Breast epithelium (tissue), 4 donors: Measurements from ENCODE around the gene DLG1. TPM values are rescaled to one million over a fixed set of nuclear protein-coding genes. Genes with fewer than 3 reads are reported as not detected.

Experiments
- DNase-seq, 2 donors: peaks; one replicate each; pipeline ENCODE4 v3.0.0-alpha.2; 2019; ENCODE audit warnings: low spot score in 2 of 2
- H3K27ac ChIP-seq, 2 donors: fragments of 200-600 bp; sonication (generic) in 1 of 2; one replicate each; pipeline ENCODE4 v1.5.1; 2016 to 2019; ENCODE audit warnings: mild to moderate bottlenecking in 1 of 2
- H3K27me3 ChIP-seq, 2 donors: fragments of 200-600 bp; sonication (generic) in 1 of 2; one replicate each; pipeline versions ENCODE4 v1.5.1 to v1.6.0; 2017 to 2019; ENCODE audit warnings: control low read depth in 1 of 2, mild to moderate bottlenecking in 1 of 2
- H3K36me3 ChIP-seq: fragments of 200-600 bp; one replicate; pipeline ENCODE4 v1.5.1; 2019
- H3K4me1 ChIP-seq, 2 donors: fragments of 200-600 bp; sonication (generic); one replicate each; pipeline ENCODE4 v1.5.1; 2016 to 2019; ENCODE audit warnings: control low read depth in 1 of 2
- H3K4me3 ChIP-seq, 3 donors: fragments of 200-600 bp; sonication (generic); 1 replicate in 2 of 3; 2 replicates in 1 of 3; pipeline ENCODE4 v1.5.1; 2016 to 2019; ENCODE audit warnings: mild to moderate bottlenecking in 3 of 3, moderate library complexity in 2 of 3
- H3K9me3 ChIP-seq, 2 donors: fragments of 200-600 bp; sonication (generic) in 1 of 2; one replicate each; pipeline ENCODE4 v1.5.1; 2016 to 2019; ENCODE audit warnings: control low read depth in 1 of 2
- POLR2A ChIP-seq: fragments of 450-650 bp; IDR thresholded peaks from one replicate; pipeline ENCODE4 v1.6.1; 2016; ENCODE audit warnings: antibody characterized with exemption, mild to moderate bottlenecking, moderate library complexity
- POLR2AphosphoS5 ChIP-seq, 3 donors: sonication (generic); formaldehyde crosslinking; IDR thresholded peaks; one replicate each; pipeline ENCODE4 v1.6.1; 2017; ENCODE audit warnings: antibody characterized with exemption in 3 of 3
- intact Hi-C: fragments of 100-400 bp; cut with DNase I; formaldehyde crosslinking; loops from one replicate; pipeline ENCODE4 v1.15.1; 2023; ENCODE audit warnings: low total_unique reads
- total RNA-seq, 3 donors: library from RNA; depleted of rRNA; stranded (reverse); fragments of >200 nt; gene quantifications; one replicate each; pipeline ENCODE4 v1.1.0, GENCODE V29; 2016
- TF ChIP-seq, protein P1 (sequence below), 3 donors: fragments of 450-650 bp; IDR thresholded peaks; one replicate each; pipeline ENCODE4 v1.5.1; 2016 to 2017; ENCODE audit warnings: antibody characterized with exemption in 3 of 3, mild to moderate bottlenecking in 3 of 3, moderate library complexity in 3 of 3

The DLG1 gene
- total RNA-seq, 3 donors from 2014 or later = 76.0 to 100 (median 76.7) TPM

DNA sequence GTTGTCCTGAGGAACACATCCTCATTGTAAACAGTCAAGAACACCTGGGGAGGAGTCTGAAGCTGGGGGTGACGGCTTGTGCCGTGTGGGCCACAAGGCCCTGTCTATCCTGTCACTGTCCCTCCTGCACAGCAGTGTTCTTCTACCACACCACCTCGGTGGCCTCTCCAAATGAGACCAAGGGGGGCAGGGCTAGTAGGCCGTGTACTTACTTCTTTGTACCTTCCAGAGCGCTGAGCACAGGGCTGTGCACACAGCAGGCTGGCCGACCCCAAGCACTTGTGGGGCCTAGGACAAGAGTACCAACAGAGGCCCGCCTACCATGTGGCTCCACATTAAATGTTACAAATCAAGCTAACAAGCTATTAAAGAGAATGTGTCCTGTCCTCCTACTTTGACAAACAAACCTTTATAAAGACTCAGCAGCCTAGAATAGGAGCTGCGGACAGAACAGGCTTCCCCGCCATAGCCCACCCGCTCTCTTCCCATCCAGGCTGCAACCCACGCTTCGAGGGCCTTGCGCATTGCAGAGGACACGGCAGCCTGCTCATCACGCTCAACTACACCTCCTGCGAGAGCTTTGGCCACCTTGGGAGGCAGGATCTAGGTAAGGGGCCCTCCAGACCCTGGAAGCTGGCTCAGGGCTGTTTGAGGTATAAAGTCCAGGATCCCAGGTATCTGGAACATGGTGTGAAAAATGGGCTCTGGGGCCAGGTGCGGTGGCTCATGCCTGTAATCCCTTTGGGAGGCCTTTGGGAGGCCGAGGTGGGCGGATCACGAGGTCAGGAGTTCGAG is 299.2 kb downstream of the DLG1 start:
- Histone ChIP-seq H3K36me3 (no peaks in the 10 kb centered on the region), H3K27ac (no peak overlapping the region), H3K4me1 (no peaks in the 10 kb centered on the region), H3K9me3 (no peaks in the 10 kb centered on the region), H3K4me3 (no peak overlapping the region), H3K27me3 (no peaks in the 10 kb centered on the region)
- no peak for DNase-seq
- intact Hi-C loops = no loop called here
- TF ChIP-seq, protein P1, sequence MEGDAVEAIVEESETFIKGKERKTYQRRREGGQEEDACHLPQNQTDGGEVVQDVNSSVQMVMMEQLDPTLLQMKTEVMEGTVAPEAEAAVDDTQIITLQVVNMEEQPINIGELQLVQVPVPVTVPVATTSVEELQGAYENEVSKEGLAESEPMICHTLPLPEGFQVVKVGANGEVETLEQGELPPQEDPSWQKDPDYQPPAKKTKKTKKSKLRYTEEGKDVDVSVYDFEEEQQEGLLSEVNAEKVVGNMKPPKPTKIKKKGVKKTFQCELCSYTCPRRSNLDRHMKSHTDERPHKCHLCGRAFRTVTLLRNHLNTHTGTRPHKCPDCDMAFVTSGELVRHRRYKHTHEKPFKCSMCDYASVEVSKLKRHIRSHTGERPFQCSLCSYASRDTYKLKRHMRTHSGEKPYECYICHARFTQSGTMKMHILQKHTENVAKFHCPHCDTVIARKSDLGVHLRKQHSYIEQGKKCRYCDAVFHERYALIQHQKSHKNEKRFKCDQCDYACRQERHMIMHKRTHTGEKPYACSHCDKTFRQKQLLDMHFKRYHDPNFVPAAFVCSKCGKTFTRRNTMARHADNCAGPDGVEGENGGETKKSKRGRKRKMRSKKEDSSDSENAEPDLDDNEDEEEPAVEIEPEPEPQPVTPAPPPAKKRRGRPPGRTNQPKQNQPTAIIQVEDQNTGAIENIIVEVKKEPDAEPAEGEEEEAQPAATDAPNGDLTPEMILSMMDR (IDR thresholded peaks at IDR 0.05) = no peak
- TF ChIP-seq POLR2AphosphoS5 (IDR thresholded peaks at IDR 0.05) (no peak), POLR2A (no peak)

DNA sequence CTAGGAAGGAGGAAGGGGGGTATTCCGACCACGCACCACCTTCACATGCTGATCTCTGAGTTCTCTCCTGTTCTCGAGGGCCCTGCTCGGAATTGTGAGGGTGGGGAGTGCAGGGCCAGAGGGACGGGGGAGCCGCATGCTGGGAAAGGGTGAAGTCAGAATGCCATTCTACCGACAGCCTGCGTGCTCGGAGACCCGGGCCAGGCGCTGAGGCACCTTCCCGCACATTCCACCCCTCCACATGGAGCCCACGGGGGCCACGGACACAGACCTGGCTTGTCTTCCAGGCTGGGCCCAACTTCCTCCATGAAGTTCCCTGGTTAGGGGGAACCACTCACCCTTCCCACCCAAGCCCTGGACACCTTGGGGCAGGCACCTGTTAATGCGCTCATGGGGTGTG is 301.1 kb downstream of the DLG1 start:
- H3K27me3 ChIP-seq = no peaks in the 10 kb centered on the region
- intact Hi-C loops = no loop called here
- peak overlapping the region; percentile 71 to 80 for H3K27ac ChIP-seq
- H3K36me3 ChIP-seq = no peaks in the 10 kb centered on the region
- TF ChIP-seq POLR2AphosphoS5 (IDR thresholded peaks at IDR 0.05) (no peak), POLR2A (no peak)
- TF ChIP-seq, protein P1 (IDR thresholded peaks at IDR 0.05) = no peak
- no peak for DNase-seq
- no peaks in the 10 kb centered on the region for H3K9me3 ChIP-seq
- no peaks in the 10 kb centered on the region for H3K4me1 ChIP-seq
- no peak overlapping the region for H3K4me3 ChIP-seq

DNA sequence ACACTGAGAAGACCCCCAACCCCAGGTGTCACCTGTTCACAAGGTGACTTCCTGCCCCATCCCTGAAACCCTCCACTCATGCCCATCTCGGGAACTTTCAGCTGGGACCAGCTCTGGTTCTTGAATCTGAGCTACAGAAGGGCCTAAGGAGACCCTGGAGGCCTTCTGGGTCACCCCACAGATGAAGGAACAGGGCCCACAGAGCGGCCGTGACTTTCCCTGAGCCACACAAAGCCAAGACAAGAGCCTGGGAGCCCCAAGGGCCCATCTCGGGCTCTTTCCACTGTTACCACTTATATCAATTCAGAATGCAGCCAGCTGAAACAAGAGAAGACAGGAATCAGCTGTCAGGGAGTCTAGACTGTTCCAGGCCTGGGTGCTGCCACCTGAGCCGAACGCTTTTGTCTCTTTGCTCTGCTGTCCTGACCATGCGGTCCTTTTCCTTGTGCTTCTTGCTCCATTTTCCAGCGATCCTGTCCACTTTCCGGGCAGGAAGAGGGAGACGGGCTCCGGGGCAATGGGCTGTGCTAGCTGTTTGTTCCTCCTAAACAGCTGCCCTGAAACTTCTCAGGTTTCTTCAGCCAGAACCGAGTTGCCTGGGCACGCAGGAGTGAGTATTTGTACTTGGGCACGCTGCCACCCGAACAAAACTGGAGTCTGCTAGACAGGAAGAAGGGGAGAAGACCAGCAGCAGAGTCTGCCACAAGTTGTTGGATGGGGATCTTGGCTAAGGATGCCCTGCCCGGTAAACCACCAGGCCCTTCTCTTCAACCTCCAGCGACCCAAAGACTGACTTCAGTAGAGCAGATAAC is 301.8 kb downstream of the DLG1 start:
- no peaks in the 10 kb centered on the region for H3K27me3 ChIP-seq
- H3K4me1 ChIP-seq = no peaks in the 10 kb centered on the region
- intact Hi-C loops = no loop called here
- TF ChIP-seq, protein P1 (IDR thresholded peaks at IDR 0.05) = no peak
- no peak for TF ChIP-seq POLR2A
- no peak for TF ChIP-seq POLR2AphosphoS5 (IDR thresholded peaks at IDR 0.05)
- H3K36me3 ChIP-seq = no peaks in the 10 kb centered on the region
- no peak overlapping the region for H3K4me3 ChIP-seq
- DNase-seq = no peak
- H3K9me3 ChIP-seq = no peaks in the 10 kb centered on the region
- H3K27ac ChIP-seq = peak overlapping the region; percentile 71 to 80

DNA sequence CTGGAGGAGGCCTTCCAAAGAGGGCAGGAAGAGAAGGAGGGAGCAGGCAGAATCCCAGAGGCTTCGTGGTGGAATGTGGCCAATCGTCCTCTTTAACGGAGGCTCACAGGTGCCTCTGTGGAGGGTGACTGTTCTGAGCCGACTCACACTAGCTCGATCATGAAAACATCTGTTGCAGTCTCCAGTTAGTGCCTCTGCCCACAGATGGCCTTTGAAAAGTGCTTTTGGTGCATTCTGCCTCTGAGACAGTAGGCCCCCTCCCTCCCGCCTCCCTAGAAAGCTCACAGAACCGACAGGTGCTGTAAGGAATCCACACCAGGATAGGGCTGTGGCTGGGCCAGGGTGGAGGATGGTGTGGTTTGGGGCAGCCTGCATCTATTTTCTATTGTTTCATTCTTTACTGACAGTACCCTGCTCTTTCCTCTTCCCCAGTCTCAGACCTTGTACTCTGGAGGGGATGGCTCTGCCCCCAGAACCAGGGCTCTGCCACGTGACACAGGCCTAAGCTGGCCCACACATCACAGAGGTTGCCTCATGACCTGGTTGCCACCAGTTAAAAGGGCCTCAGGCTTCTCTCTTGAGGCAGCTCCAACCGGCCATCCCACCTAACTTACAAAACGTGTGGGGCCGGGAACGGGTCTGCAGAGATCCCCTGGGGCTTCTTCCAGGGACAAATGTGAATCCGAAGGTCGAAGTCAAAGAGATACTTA is 302.6 kb downstream of the DLG1 start:
- Histone ChIP-seq H3K4me1 (no peaks in the 10 kb centered on the region), H3K4me3 (no peak overlapping the region), H3K27ac (peak overlapping the region; percentile 71 to 80), H3K9me3 (no peaks in the 10 kb centered on the region), H3K36me3 (no peaks in the 10 kb centered on the region), H3K27me3 (no peaks in the 10 kb centered on the region)
- TF ChIP-seq, protein P1 (IDR thresholded peaks at IDR 0.05) = no peak
- no peak for TF ChIP-seq POLR2A
- no peak for TF ChIP-seq POLR2AphosphoS5 (IDR thresholded peaks at IDR 0.05)
- no peak for DNase-seq
- intact Hi-C loops = no loop called here
